T-helper 17 cell (primary cell): ENCODE measurements around the gene CFAP119. TPM values are rescaled to one million over a fixed set of nuclear protein-coding genes. Genes with fewer than 3 reads are reported as not detected.

Source experiments
- ATAC-seq: fragments of 150-1000 bp; cut with Tn5 transposase; 2 replicates; pipeline ENCODE4 v1.10.0; 2021; ENCODE audit warnings: mild to moderate bottlenecking, moderate library complexity
- DNase-seq, 3 donors: peaks; one replicate each; pipeline versions ENCODE4 v3.0.0 to v3.0.0-alpha.2; 2020 to 2021
- H3K9me3 ChIP-seq: one replicate; pipeline ENCODE4 v1.7.0; 2013; ENCODE audit warnings: low read length, mild to moderate bottlenecking; ENCODE audit not compliant: control insufficient read depth, poor library complexity, severe bottlenecking
- H3K27ac Mint-ChIP-seq: one replicate; pipeline ENCODE4 v1.8.0; 2022; ENCODE audit warnings: mild to moderate bottlenecking, moderate library complexity, mixed read lengths
- H3K27me3 Mint-ChIP-seq: one replicate; pipeline ENCODE4 v1.8.0; 2022; ENCODE audit warnings: mixed read lengths
- H3K36me3 Mint-ChIP-seq: one replicate; pipeline ENCODE4 v1.8.0; 2022; ENCODE audit warnings: low read depth, mixed read lengths
- H3K4me1 Mint-ChIP-seq: one replicate; pipeline ENCODE4 v1.8.0; 2022; ENCODE audit warnings: mild to moderate bottlenecking, mixed read lengths
- H3K4me3 Mint-ChIP-seq: one replicate; pipeline ENCODE4 v1.8.0; 2022; ENCODE audit warnings: mild to moderate bottlenecking, moderate library complexity, mixed read lengths
- total RNA-seq, 4 donors: library from RNA in 2 of 4; stranded (reverse) in 2 of 4; gene quantifications; one replicate each; pipeline ENCODE4 v1.2.3 and lab custom pipeline; 2022 to 2026

The CFAP119 gene
- total RNA-seq, 2 donors from 2014 or later: 1.1 to 2.0 TPM

DNA sequence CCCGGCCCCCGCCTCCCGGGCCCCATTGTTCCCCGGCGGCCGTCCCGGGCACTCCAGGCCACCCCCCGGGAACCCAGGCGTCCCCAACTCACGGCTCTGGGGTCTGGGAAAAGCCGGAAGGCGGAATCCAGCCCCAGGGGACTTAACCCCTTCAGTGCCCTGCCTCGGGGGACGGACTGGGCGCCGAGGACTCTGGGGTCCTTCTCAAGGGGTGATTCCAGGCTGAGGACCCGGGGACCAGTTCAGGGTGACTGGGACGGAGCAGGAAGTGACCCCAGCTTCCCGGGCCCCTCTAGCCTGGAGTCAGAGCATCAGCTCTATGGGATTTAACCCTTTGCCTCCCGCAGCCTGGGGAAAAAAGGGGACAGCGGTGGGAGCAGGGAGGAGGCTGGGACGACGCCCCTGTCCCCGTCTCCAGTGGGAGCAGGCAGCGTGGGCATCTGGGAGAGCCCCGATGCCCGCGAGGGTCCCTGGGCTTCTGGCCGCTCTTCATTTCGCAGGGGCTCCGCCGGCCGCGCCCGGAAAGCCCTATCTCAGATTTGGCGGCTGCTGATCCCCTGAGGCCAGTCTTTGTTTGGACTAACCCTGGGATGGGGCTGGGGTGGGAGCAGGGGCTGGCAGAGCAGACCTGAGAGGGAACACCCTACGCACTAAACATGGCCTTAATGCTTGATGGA is 25.2 kb upstream of the CFAP119 start, which contains the start of gene ZNF629:
ZNF629 (minus strand) TSS at position 270 of the 677 bp plus-strand sequence. CDS start 2,723 bp downstream, outside the sequence.
- peaks cover 6% of the 10 kb centered on the region for H3K27me3 Mint-ChIP-seq
- peak within 1 kb of the TSS; percentile 85 for H3K4me3 Mint-ChIP-seq
- no peaks in the 10 kb centered on the region for H3K9me3 ChIP-seq
- H3K4me1 Mint-ChIP-seq: peaks cover 7% of the 10 kb centered on the region
- ATAC-seq (peak; percentile 64), DNase-seq (no peak)
- H3K36me3 Mint-ChIP-seq: no peaks in the 10 kb centered on the region
- no peak within 1 kb of the TSS for H3K27ac Mint-ChIP-seq

- ATAC-seq: peak; percentile 59
- no peaks in the 10 kb centered on the region for H3K9me3 ChIP-seq
- Mint-ChIP-seq H3K27ac (no peak overlapping the region), H3K4me3 (peak overlapping the region; percentile 85), H3K4me1 (peaks cover 7% of the 10 kb centered on the region), H3K27me3 (peaks cover 6% of the 10 kb centered on the region), H3K36me3 (no peaks in the 10 kb centered on the region)
- DNase-seq: no peak
These were observed 24.5 kb upstream of the CFAP119 start for GRCh38 chr16:30786115-30786935.

GRCh38 chr16:30785126-30786106 is 23.6 kb upstream of the CFAP119 start:
- Mint-ChIP-seq H3K27ac (no peak overlapping the region), H3K4me1 (peaks cover 7% of the 10 kb centered on the region), H3K36me3 (no peaks in the 10 kb centered on the region), H3K27me3 (peaks cover 6% of the 10 kb centered on the region), H3K4me3 (peak overlapping the region; percentile 85)
- no peaks in the 10 kb centered on the region for H3K9me3 ChIP-seq
- DNase-seq (no peak), ATAC-seq (no peak)

GRCh38 chr16:30784215-30784614 is 22.4 kb upstream of the CFAP119 start:
- H3K9me3 ChIP-seq: no peaks in the 10 kb centered on the region
- H3K4me1 Mint-ChIP-seq: peaks cover 7% of the 10 kb centered on the region
- H3K4me3 Mint-ChIP-seq: no peak overlapping the region
- H3K27me3 Mint-ChIP-seq: peaks cover 6% of the 10 kb centered on the region
- ATAC-seq (no peak), DNase-seq (no peak)
- no peak overlapping the region for H3K27ac Mint-ChIP-seq
- H3K36me3 Mint-ChIP-seq: no peaks in the 10 kb centered on the region

GRCh38 chr16:30783280-30784109 is 21.6 kb upstream of the CFAP119 start:
- DNase-seq (no peak), ATAC-seq (no peak)
- H3K27me3 Mint-ChIP-seq: peaks cover 6% of the 10 kb centered on the region
- H3K4me1 Mint-ChIP-seq: peaks cover 7% of the 10 kb centered on the region
- no peaks in the 10 kb centered on the region for H3K36me3 Mint-ChIP-seq
- no peak overlapping the region for H3K27ac Mint-ChIP-seq
- no peaks in the 10 kb centered on the region for H3K9me3 ChIP-seq
- no peak overlapping the region for H3K4me3 Mint-ChIP-seq

GRCh38 chr16:30782486-30783279 is 20.8 kb upstream of the CFAP119 start:
- peaks cover 7% of the 10 kb centered on the region for H3K4me1 Mint-ChIP-seq
- DNase-seq (no peak), ATAC-seq (no peak)
- no peaks in the 10 kb centered on the region for H3K9me3 ChIP-seq
- H3K27me3 Mint-ChIP-seq: peaks cover under 1% of the 10 kb centered on the region
- H3K4me3 Mint-ChIP-seq: no peak overlapping the region
- H3K36me3 Mint-ChIP-seq: no peaks in the 10 kb centered on the region
- no peak overlapping the region for H3K27ac Mint-ChIP-seq

DNA sequence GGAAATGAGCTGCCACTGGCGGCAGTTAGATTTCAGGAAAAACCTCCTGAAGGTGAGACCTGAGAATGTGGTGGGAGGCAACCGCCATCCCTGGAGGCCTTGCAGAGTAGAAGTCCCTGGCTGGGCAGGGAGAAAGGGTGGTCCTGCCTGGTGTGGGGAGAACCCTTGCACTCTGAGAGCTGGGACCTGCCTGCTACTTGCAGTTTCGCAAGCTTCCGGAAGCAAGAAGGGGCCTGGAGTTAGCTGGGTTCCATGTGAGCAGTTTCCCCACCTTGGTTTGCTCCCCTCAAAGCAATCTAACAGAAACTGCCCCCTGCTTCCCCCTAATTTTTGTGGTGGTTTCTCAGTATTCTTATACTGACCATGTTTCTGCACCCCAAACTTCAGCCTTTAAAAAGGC is 18.7 kb upstream of the CFAP119 start:
- Mint-ChIP-seq H3K4me3 (no peak overlapping the region), H3K4me1 (peaks cover 5% of the 10 kb centered on the region), H3K27ac (no peak overlapping the region), H3K36me3 (peaks cover 3% of the 10 kb centered on the region), H3K27me3 (peaks cover 9% of the 10 kb centered on the region)
- no peaks in the 10 kb centered on the region for H3K9me3 ChIP-seq
- ATAC-seq: no peak
- DNase-seq: no peak

DNA sequence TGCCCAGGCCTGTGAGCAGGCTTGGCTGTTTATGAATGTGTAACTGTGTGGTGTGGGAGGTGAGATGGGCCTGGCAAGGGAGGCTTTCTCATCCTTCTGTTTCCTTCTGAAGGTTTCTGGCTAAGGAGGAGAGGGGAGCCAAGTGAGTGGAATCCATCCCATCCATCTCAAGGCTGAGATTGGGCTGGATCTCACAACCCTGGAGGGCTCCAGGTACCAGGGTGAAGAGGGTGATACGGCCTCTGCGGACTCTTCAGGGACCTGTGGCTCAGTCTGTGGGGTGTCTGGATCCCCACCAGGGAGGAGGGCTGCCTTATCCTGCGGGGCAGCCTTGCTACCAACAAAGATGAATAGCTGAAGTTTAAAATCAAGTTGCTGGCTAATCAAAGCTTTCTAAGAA is 18.2 kb upstream of the CFAP119 start:
- H3K4me3 Mint-ChIP-seq: no peak overlapping the region
- peaks cover 9% of the 10 kb centered on the region for H3K4me1 Mint-ChIP-seq
- H3K27ac Mint-ChIP-seq: peak overlapping the region; percentile 21
- DNase-seq (no peak), ATAC-seq (no peak)
- peaks cover 3% of the 10 kb centered on the region for H3K36me3 Mint-ChIP-seq
- H3K9me3 ChIP-seq: no peaks in the 10 kb centered on the region
- H3K27me3 Mint-ChIP-seq: peaks cover 9% of the 10 kb centered on the region

DNA sequence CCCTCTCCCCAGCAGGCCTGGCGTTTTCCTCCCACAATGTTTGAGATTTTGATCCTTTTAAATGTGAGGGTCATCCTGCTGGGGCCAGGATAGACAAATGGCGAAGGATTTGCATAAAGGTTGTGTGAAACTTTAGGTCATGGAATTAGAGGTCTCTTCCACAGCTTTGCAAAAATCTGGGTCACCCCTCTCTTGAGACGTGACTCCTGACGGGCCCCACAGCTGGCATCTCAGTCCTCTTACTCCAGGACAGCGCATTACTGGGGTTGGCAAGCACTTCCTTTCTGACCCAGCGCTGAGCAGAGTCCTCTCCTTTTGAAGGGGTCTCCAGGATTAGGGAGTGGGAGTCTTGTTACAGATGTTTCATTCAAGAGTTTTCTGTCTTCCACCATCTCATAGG is 17.7 kb upstream of the CFAP119 start:
- DNase-seq: no peak
- Mint-ChIP-seq H3K36me3 (peaks cover 3% of the 10 kb centered on the region), H3K27me3 (peaks cover 9% of the 10 kb centered on the region), H3K27ac (no peak overlapping the region), H3K4me3 (no peak overlapping the region), H3K4me1 (peaks cover 12% of the 10 kb centered on the region)
- ATAC-seq: no peak
- no peaks in the 10 kb centered on the region for H3K9me3 ChIP-seq

- ATAC-seq: no peak
- H3K36me3 Mint-ChIP-seq: peaks cover 3% of the 10 kb centered on the region
- H3K4me3 Mint-ChIP-seq: no peak overlapping the region
- H3K9me3 ChIP-seq: no peaks in the 10 kb centered on the region
- peak overlapping the region; percentile 68 for H3K27ac Mint-ChIP-seq
- peaks cover 9% of the 10 kb centered on the region for H3K27me3 Mint-ChIP-seq
- H3K4me1 Mint-ChIP-seq: peaks cover 13% of the 10 kb centered on the region
- no peak for DNase-seq
These were observed 16.8 kb upstream of the CFAP119 start for GRCh38 chr16:30778549-30779244.

- Mint-ChIP-seq H3K27ac (no peak overlapping the region), H3K4me1 (peaks cover 18% of the 10 kb centered on the region), H3K36me3 (peaks cover 9% of the 10 kb centered on the region), H3K4me3 (peak overlapping the region; percentile 83), H3K27me3 (peaks cover 9% of the 10 kb centered on the region)
- ATAC-seq: no peak
- H3K9me3 ChIP-seq: no peaks in the 10 kb centered on the region
- no peak for DNase-seq
These were observed 15.9 kb upstream of the CFAP119 start for GRCh38 chr16:30777591-30778297.
